ENCODE data around the gene BAHD1.

- TF ChIP-seq EZH2phosphoT487 (IDR thresholded peaks at IDR 0.05; ENCODE audit: low read length), result no peak
- TF ChIP-seq EZH2 (optimal IDR thresholded peaks at IDR 0.05; ENCODE audit: low read depth, low read length), result no peak
- TF ChIP-seq, protein P1, sequence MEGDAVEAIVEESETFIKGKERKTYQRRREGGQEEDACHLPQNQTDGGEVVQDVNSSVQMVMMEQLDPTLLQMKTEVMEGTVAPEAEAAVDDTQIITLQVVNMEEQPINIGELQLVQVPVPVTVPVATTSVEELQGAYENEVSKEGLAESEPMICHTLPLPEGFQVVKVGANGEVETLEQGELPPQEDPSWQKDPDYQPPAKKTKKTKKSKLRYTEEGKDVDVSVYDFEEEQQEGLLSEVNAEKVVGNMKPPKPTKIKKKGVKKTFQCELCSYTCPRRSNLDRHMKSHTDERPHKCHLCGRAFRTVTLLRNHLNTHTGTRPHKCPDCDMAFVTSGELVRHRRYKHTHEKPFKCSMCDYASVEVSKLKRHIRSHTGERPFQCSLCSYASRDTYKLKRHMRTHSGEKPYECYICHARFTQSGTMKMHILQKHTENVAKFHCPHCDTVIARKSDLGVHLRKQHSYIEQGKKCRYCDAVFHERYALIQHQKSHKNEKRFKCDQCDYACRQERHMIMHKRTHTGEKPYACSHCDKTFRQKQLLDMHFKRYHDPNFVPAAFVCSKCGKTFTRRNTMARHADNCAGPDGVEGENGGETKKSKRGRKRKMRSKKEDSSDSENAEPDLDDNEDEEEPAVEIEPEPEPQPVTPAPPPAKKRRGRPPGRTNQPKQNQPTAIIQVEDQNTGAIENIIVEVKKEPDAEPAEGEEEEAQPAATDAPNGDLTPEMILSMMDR (IDR thresholded peaks at IDR 0.05; ENCODE audit: low read length), result no peak
These were observed 19.7 kb downstream of the BAHD1 start for GRCh38 chr15:40460404-40460803.
